SK-N-SH (cell line): ENCODE data around the gene AP4B1. TPM values are rescaled to one million over a fixed set of nuclear protein-coding genes. Genes with fewer than 3 reads are reported as not detected.
"Not testable (repeated sequence)": the region's sequence is repeated elsewhere in the genome, so short reads cannot be mapped to it uniquely, and the experiment has no call there.

Experiments
- CTCF ChIA-PET: fragments of 300-600, 350-600 bp; formaldehyde crosslinking; extraction: SDS; loops from one replicate; lab custom pipeline; 2021; lab: Yijun Ruan, JAX
- POLR2A ChIA-PET: fragments of 350-600 bp; sonication (Branson Sonifier 250); formaldehyde crosslinking; extraction: SDS; loops from one replicate; lab custom pipeline; 2020; ENCODE audit warnings: antibody characterized with exemption, inconsistent platforms; lab: Yijun Ruan, JAX
- DNase-seq: peaks from one replicate; pipeline ENCODE4 v3.0.0; 2012
- H2AFZ ChIP-seq: fragments of 200-600 bp; sonication (generic); 2 replicates; pipeline ENCODE4 v1.8.1; 2016; ENCODE audit warnings: antibody characterized with exemption, mild to moderate bottlenecking, low read depth
- H3F3A ChIP-seq: fragments of 200-600 bp; sonication (generic); replicated peaks from 2 replicates; pipeline ENCODE3; 2016; ENCODE audit warnings: antibody characterized with exemption, mild to moderate bottlenecking; ENCODE audit not compliant: insufficient read depth
- H3K27ac ChIP-seq, 2 experiments: fragments of 200-500 bp in 1 of 2; fragments of 200-600 bp in 1 of 2; sonication (Bioruptor generic) in 1 of 2; sonication (generic), shearing (Covaris generic) in 1 of 2; 2 replicates each; pipeline versions ENCODE4 v1.5.1 to v1.6.1; 2014 to 2016; ENCODE audit warnings: low read depth in 2 of 2, inconsistent platforms in 1 of 2, low read length in 1 of 2, mild to moderate bottlenecking in 1 of 2, mixed read lengths in 1 of 2
- H3K27me3 ChIP-seq: fragments of 200-600 bp; sonication (generic), shearing (Covaris generic); 2 replicates; pipeline ENCODE4 v1.6.1; 2016; ENCODE audit warnings: mixed run types; ENCODE audit not compliant: insufficient read depth
- H3K36me3 ChIP-seq, 2 experiments: fragments of 200-500 bp in 1 of 2; fragments of 200-600 bp in 1 of 2; sonication (Bioruptor generic) in 1 of 2; sonication (generic) in 1 of 2; replicated peaks in 1 of 2; 2 replicates each; pipeline versions ENCODE3 to v1.5.1; 2014 to 2016; ENCODE audit warnings: low read length in 1 of 2, mild to moderate bottlenecking in 1 of 2; ENCODE audit not compliant: insufficient read depth in 2 of 2, control insufficient read depth in 1 of 2
- H3K4me1 ChIP-seq, 2 experiments: fragments of 200-500 bp in 1 of 2; fragments of 200-600 bp in 1 of 2; sonication (Bioruptor generic) in 1 of 2; sonication (generic), shearing (Covaris generic) in 1 of 2; 2 replicates each; pipeline versions ENCODE4 v1.5.1 to v1.6.1; 2014 to 2016; ENCODE audit warnings: low read depth in 1 of 2, low read length in 1 of 2, mixed run types in 1 of 2; ENCODE audit not compliant: insufficient read depth in 2 of 2, control insufficient read depth in 1 of 2
- H3K4me2 ChIP-seq: fragments of 200-600 bp; sonication (generic), shearing (Covaris generic); 2 replicates; pipeline ENCODE4 v1.6.1; 2017; ENCODE audit warnings: mixed run types
- H3K4me3 ChIP-seq, 2 experiments: fragments of 200-500 bp in 1 of 2; fragments of 200-600 bp in 1 of 2; sonication (Bioruptor generic) in 1 of 2; sonication (generic), shearing (Covaris generic) in 1 of 2; 2 replicates each; pipeline versions ENCODE4 v1.5.1 to v1.8.1; 2014 to 2016; ENCODE audit warnings: low read depth in 2 of 2, inconsistent platforms in 1 of 2, low read length in 1 of 2, mild to moderate bottlenecking in 1 of 2, mixed read lengths in 1 of 2, moderate library complexity in 1 of 2
- H3K79me2 ChIP-seq: fragments of 200-600 bp; sonication (generic); 2 replicates; pipeline ENCODE4 v1.8.1; 2017; ENCODE audit warnings: mild to moderate bottlenecking; ENCODE audit not compliant: insufficient read depth
- H3K9ac ChIP-seq: fragments of 200-600 bp; sonication (generic); 2 replicates; pipeline ENCODE4 v1.6.1; 2017; ENCODE audit warnings: mixed run types
- H3K9me2 ChIP-seq: fragments of 200-600 bp; sonication (generic); 2 replicates; pipeline ENCODE4 v1.6.1; 2017; ENCODE audit warnings: mixed run types
- H3K9me3 ChIP-seq: fragments of 200-600 bp; sonication (generic); 2 replicates; pipeline ENCODE4 v1.6.1; 2017; ENCODE audit warnings: mixed run types, mild to moderate bottlenecking, moderate library complexity
- H4K20me1 ChIP-seq: fragments of 200-600 bp; sonication (generic); 2 replicates; pipeline ENCODE4 v1.6.1; 2017; ENCODE audit warnings: mild to moderate bottlenecking, mixed run types; ENCODE audit not compliant: insufficient read depth
- CHD2 ChIP-seq: fragments of 150-350 bp; IDR thresholded peaks from 2 replicates; pipeline ENCODE4 v1.6.1; 2018; ENCODE audit warnings: low read length; ENCODE audit not compliant: partially characterized antibody
- GABPA ChIP-seq: IDR thresholded peaks from 2 replicates; pipeline ENCODE4 v1.4.0; 2012; ENCODE audit warnings: low read depth, mild to moderate bottlenecking
- JUND ChIP-seq: IDR thresholded peaks from 2 replicates; pipeline ENCODE4 v1.4.0; 2012
- NRF1 ChIP-seq: IDR thresholded peaks from 2 replicates; pipeline ENCODE4 v1.6.1; 2012; ENCODE audit warnings: low read depth, mild to moderate bottlenecking, low read length
- RAD21 ChIP-seq: IDR thresholded peaks from 2 replicates; pipeline ENCODE4 v1.6.1; 2012; ENCODE audit warnings: mild to moderate bottlenecking, low read length
- SIN3A ChIP-seq: IDR thresholded peaks from 2 replicates; pipeline ENCODE4 v1.6.1; 2012; ENCODE audit warnings: low read depth, mild to moderate bottlenecking, low read length, moderate library complexity, borderline replicate concordance
- WGBS: methylation state at CpG from one replicate; pipeline ENCODE4 v1.1.6; 2017; ENCODE audit warnings: low lambda C conversion rate; 5-methylcytosine and 5-hydroxymethylcytosine counted together
- polyA plus RNA-seq, 3 experiments: library from polyadenylated mRNA; depleted of rRNA; stranded (reverse); fragments of >200 nt; gene quantifications; 2 replicates each; pipeline ENCODE4 v1.2.3, GENCODE V29; 2012
- TF ChIP-seq, protein P1 (sequence below): fragments of 200-600 bp; sonication (generic); IDR thresholded peaks from 2 replicates; pipeline ENCODE4 v1.6.1; 2017; ENCODE audit warnings: antibody characterized with exemption, mild to moderate bottlenecking, moderate library complexity
- TF ChIP-seq, protein P2 (sequence below): IDR thresholded peaks from 2 replicates; pipeline ENCODE4 v1.4.0; 2012; ENCODE audit warnings: low read depth, borderline replicate concordance

Gene AP4B1
- polyA plus RNA-seq, 1 of the 3 experiments (the other 2 are of a cell fraction): 11.5 TPM

DNA sequence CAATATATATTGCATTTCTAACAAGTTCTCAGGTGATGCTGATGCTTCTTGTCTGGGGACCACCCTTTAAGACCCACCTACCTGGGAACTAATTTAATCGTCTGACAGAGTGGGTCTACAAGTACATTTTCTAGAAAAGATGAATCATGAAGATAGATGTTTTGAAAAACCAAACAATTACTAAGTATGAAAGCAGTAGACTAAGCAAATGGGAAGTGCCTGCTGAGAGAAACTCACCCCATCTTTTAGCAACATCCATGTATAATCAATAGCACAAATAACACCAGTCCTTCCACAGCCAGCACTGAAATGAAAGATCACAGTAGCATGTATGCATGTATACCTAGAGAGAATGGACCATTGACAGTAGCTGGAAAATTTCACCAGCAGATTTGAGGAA lies 50.4 kb downstream of the AP4B1 start:
- H3K9me2 ChIP-seq: no peaks in the 10 kb centered on the region
- H3K27me3 ChIP-seq: no peaks in the 10 kb centered on the region
- H3F3A ChIP-seq: peaks cover 8% of the 10 kb centered on the region
- no peaks in the 10 kb centered on the region for H4K20me1 ChIP-seq
- H3K9me3 ChIP-seq: no peaks in the 10 kb centered on the region
- no peak overlapping the region for H3K27ac ChIP-seq
- CTCF ChIA-PET: no interaction called here
- H2AFZ ChIP-seq: no peak overlapping the region
- H3K4me2 ChIP-seq: no peak overlapping the region
- no peak for DNase-seq
- no peak overlapping the region for H3K9ac ChIP-seq
- H3K4me3 ChIP-seq: no peak overlapping the region
- TF ChIP-seq RAD21: no peak
- TF ChIP-seq JUND: no peak
- TF ChIP-seq, protein P1, sequence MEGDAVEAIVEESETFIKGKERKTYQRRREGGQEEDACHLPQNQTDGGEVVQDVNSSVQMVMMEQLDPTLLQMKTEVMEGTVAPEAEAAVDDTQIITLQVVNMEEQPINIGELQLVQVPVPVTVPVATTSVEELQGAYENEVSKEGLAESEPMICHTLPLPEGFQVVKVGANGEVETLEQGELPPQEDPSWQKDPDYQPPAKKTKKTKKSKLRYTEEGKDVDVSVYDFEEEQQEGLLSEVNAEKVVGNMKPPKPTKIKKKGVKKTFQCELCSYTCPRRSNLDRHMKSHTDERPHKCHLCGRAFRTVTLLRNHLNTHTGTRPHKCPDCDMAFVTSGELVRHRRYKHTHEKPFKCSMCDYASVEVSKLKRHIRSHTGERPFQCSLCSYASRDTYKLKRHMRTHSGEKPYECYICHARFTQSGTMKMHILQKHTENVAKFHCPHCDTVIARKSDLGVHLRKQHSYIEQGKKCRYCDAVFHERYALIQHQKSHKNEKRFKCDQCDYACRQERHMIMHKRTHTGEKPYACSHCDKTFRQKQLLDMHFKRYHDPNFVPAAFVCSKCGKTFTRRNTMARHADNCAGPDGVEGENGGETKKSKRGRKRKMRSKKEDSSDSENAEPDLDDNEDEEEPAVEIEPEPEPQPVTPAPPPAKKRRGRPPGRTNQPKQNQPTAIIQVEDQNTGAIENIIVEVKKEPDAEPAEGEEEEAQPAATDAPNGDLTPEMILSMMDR: no peak
- no peak for TF ChIP-seq CHD2
- TF ChIP-seq GABPA: no peak
- H3K4me1 ChIP-seq: peaks cover 0 to 9% of the 10 kb centered on the region in 2 experiments; a peak in 1 of 4 replicates
- H3K36me3 ChIP-seq: no peaks in the 10 kb centered on the region
- WGBS: 46% methylated on average over 1 of the region's 1 CpG
- no peaks in the 10 kb centered on the region for H3K79me2 ChIP-seq
- POLR2A ChIA-PET: no interaction called here

DNA sequence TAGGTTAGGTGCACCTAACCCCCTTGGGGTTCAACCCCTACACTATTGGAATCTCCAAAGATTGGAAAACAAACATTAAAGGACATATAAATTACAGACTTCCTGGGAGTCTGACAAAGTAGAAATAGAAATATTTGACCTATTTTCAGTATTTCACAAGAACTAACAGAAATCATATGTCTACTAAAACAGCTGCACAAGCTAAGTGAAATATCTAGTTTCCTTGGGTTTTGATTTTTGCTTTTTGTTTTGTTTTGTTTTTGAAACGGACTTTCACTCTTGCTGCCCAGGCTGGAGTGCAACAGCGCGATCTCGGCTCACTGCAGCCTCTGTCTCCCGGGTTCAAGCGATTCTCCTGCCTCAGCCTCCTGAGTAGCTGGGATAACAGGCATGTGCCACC lies 51.9 kb downstream of the AP4B1 start:
- WGBS: 91% methylated on average over 6 of the region's 6 CpGs

DNA sequence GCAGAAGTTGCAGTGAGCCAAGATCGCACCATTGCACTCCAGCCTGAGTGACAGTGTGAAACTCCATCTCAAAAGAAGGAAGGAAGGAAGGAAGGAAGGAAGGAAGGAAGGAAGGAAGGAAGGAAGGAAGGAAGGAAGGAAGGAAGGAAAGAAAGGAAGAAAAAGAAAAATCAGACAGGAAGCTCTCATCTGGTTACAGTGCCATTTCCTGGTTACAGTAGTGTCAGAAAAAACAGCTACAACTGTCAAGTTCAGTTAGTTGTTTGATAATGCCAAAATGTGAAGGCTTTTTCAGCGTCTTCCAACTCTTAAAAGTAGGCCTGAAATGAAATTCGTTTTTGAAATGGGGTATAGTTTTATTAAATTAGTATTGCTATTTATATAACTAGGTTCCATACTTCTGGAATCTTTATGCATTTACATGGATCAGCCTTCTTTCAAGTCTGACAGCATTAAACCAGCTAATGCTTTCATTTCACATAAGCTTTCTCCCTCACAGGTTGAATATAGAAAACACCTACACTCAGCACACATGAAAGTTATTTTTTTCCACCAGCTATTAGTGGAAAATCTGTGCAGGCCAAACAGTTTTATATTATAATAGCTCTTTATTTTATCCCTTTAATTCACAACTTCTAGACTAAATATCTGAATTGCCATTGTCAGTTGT lies 54.3 kb downstream of the AP4B1 start:
- peaks cover 4% of the 10 kb centered on the region for H3F3A ChIP-seq
- no peak overlapping the region for H3K4me3 ChIP-seq
- H3K4me2 ChIP-seq: no peak overlapping the region
- no peak overlapping the region for H2AFZ ChIP-seq
- no peaks in the 10 kb centered on the region for H3K36me3 ChIP-seq
- ChIA-PET CTCF (interaction anchor here (0.6 to 1.3 kb wide), 2 partner anchors 15 to 1206 kb away, joined by 3 to 6 read pairs; no protein-coding TSS in a partner anchor), POLR2A (no interaction called here)
- H3K79me2 ChIP-seq: no peaks in the 10 kb centered on the region
- H3K27ac ChIP-seq: no peak overlapping the region
- WGBS: 59% methylated on average over 3 of the region's 3 CpGs
- H4K20me1 ChIP-seq: no peaks in the 10 kb centered on the region
- peaks cover 0 to 4% of the 10 kb centered on the region in 2 experiments; a peak in 1 of 4 replicates for H3K4me1 ChIP-seq
- H3K27me3 ChIP-seq: no peaks in the 10 kb centered on the region
- no peak for DNase-seq
- H3K9me2 ChIP-seq: no peaks in the 10 kb centered on the region
- H3K9ac ChIP-seq: no peak overlapping the region
- TF ChIP-seq NRF1: no peak
- TF ChIP-seq, protein P2, sequence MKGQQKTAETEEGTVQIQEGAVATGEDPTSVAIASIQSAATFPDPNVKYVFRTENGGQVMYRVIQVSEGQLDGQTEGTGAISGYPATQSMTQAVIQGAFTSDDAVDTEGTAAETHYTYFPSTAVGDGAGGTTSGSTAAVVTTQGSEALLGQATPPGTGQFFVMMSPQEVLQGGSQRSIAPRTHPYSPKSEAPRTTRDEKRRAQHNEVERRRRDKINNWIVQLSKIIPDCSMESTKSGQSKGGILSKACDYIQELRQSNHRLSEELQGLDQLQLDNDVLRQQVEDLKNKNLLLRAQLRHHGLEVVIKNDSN: no peak
- no peak for TF ChIP-seq SIN3A
- peaks cover 11% of the 10 kb centered on the region for H3K9me3 ChIP-seq

More for the DNA sequence above, 51.9 kb downstream of the AP4B1 start:
- H3K9me3 ChIP-seq, H3K36me3 ChIP-seq, H2AFZ ChIP-seq, H3K27me3 ChIP-seq, H3K9ac ChIP-seq, H3K79me2 ChIP-seq, H3K4me2 ChIP-seq, POLR2A ChIA-PET, H4K20me1 ChIP-seq, H3F3A ChIP-seq, H3K27ac ChIP-seq, H3K4me3 ChIP-seq, H3K9me2 ChIP-seq, H3K4me1 ChIP-seq, DNase-seq: not testable (repeated sequence)
- CTCF ChIA-PET: interaction anchor here (0.8 kb wide), 1 partner anchor 16 kb away, joined by 3 read pairs; no protein-coding TSS in a partner anchor
